Loucy (cell line): ENCODE measurements around the gene TBX15.
"Not testable (repeated sequence)": the region's sequence is repeated elsewhere in the genome, so short reads cannot be mapped to it uniquely, and the experiment has no call there.

ENCODE experiments used
- H2AFZ ChIP-seq: fragments of 200-600 bp; sonication (generic); 2 replicates; pipeline ENCODE4 v1.6.0; 2016; ENCODE audit warnings: antibody characterized with exemption, mild to moderate bottlenecking, low read length, moderate library complexity
- H3F3A ChIP-seq: fragments of 200-600 bp; 2 replicates; pipeline ENCODE4 v1.6.0; 2016; ENCODE audit warnings: antibody characterized with exemption, low read depth, mild to moderate bottlenecking
- H3K27me3 ChIP-seq: fragments of 200-600 bp; sonication (generic); 2 replicates; pipeline ENCODE4 v1.6.1; 2014; ENCODE audit warnings: low read length, mild to moderate bottlenecking; ENCODE audit not compliant: insufficient read depth, poor library complexity, severe bottlenecking
- H3K36me3 ChIP-seq: fragments of 200-600 bp; sonication (generic); 2 replicates; pipeline ENCODE4 v1.6.1; 2016; ENCODE audit warnings: low read length; ENCODE audit not compliant: insufficient read depth
- H3K4me1 ChIP-seq: fragments of 200-600 bp; sonication (generic); 2 replicates; pipeline ENCODE4 v1.5.1; 2014; ENCODE audit warnings: low read length, mild to moderate bottlenecking; ENCODE audit not compliant: insufficient read depth, poor library complexity, severe bottlenecking
- H3K4me2 ChIP-seq: fragments of 200-600 bp; sonication (generic); 2 replicates; pipeline ENCODE4 v1.6.0; 2014; ENCODE audit warnings: antibody characterized with exemption, low read length, low read depth, mild to moderate bottlenecking; ENCODE audit not compliant: poor library complexity, severe bottlenecking
- H3K4me3 ChIP-seq: fragments of 200-600 bp; sonication (generic); 2 replicates; pipeline ENCODE4 v1.5.1; 2014; ENCODE audit warnings: low read length, mild to moderate bottlenecking, mixed read lengths; ENCODE audit not compliant: poor library complexity, severe bottlenecking
- H3K79me2 ChIP-seq: fragments of 200-600 bp; sonication (generic); 2 replicates; pipeline ENCODE4 v1.6.1; 2014; ENCODE audit warnings: low read length; ENCODE audit not compliant: insufficient read depth
- H3K9ac ChIP-seq: fragments of 200-600 bp; sonication (generic); 2 replicates; pipeline ENCODE4 v1.6.0; 2014; ENCODE audit warnings: mild to moderate bottlenecking, low read depth, low read length, moderate library complexity; ENCODE audit not compliant: poor library complexity, severe bottlenecking
- H3K9me2 ChIP-seq: fragments of 200-600 bp; sonication (generic); replicated peaks from 2 replicates; pipeline ENCODE4 v1.6.1; 2016; ENCODE audit warnings: low read depth, low read length, mixed read lengths
- H3K9me3 ChIP-seq: fragments of 200-600 bp; sonication (generic); 2 replicates; pipeline ENCODE4 v1.6.1; 2014; ENCODE audit warnings: mild to moderate bottlenecking, antibody characterized with exemption, low read length, low read depth; ENCODE audit not compliant: insufficient read depth
- H4K20me1 ChIP-seq: fragments of 200-600 bp; sonication (generic); 2 replicates; pipeline ENCODE4 v1.6.0; 2014; ENCODE audit warnings: antibody characterized with exemption, low read length, mild to moderate bottlenecking; ENCODE audit not compliant: insufficient read depth, poor library complexity, severe bottlenecking
- EZH2phosphoT487 ChIP-seq: fragments of 200-600 bp; IDR thresholded peaks from 2 replicates; pipeline ENCODE4 v1.6.1; 2018; ENCODE audit warnings: antibody characterized with exemption, mild to moderate bottlenecking, moderate library complexity, borderline replicate concordance
- TF ChIP-seq, protein P1 (sequence below): fragments of 200-600 bp; sonication (generic); conservative IDR thresholded peaks from 2 replicates; pipeline ENCODE4 v1.5.1; 2014; ENCODE audit warnings: mild to moderate bottlenecking, antibody characterized with exemption, low read length

TBX15 gene

GRCh38 chr1:118918940-118919259 is 69.2 kb downstream of the TBX15 start:
- Histone ChIP-seq H3K27me3 (no peaks in the 10 kb centered on the region), H2AFZ (no peak overlapping the region), H3K9me3 (no peaks in the 10 kb centered on the region), H3F3A (no peaks in the 10 kb centered on the region), H3K4me1 (no peaks in the 10 kb centered on the region), H3K9ac (no peak overlapping the region), H3K36me3 (no peaks in the 10 kb centered on the region), H3K4me3 (no peak overlapping the region), H3K9me2 (no peaks in the 10 kb centered on the region; the same call in 1 of the 2 replicates), H3K4me2 (no peak overlapping the region), H4K20me1 (no peaks in the 10 kb centered on the region), H3K79me2 (no peaks in the 10 kb centered on the region)
- TF ChIP-seq EZH2phosphoT487 = no peak
- TF ChIP-seq, protein P1, sequence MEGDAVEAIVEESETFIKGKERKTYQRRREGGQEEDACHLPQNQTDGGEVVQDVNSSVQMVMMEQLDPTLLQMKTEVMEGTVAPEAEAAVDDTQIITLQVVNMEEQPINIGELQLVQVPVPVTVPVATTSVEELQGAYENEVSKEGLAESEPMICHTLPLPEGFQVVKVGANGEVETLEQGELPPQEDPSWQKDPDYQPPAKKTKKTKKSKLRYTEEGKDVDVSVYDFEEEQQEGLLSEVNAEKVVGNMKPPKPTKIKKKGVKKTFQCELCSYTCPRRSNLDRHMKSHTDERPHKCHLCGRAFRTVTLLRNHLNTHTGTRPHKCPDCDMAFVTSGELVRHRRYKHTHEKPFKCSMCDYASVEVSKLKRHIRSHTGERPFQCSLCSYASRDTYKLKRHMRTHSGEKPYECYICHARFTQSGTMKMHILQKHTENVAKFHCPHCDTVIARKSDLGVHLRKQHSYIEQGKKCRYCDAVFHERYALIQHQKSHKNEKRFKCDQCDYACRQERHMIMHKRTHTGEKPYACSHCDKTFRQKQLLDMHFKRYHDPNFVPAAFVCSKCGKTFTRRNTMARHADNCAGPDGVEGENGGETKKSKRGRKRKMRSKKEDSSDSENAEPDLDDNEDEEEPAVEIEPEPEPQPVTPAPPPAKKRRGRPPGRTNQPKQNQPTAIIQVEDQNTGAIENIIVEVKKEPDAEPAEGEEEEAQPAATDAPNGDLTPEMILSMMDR = no peak

DNA sequence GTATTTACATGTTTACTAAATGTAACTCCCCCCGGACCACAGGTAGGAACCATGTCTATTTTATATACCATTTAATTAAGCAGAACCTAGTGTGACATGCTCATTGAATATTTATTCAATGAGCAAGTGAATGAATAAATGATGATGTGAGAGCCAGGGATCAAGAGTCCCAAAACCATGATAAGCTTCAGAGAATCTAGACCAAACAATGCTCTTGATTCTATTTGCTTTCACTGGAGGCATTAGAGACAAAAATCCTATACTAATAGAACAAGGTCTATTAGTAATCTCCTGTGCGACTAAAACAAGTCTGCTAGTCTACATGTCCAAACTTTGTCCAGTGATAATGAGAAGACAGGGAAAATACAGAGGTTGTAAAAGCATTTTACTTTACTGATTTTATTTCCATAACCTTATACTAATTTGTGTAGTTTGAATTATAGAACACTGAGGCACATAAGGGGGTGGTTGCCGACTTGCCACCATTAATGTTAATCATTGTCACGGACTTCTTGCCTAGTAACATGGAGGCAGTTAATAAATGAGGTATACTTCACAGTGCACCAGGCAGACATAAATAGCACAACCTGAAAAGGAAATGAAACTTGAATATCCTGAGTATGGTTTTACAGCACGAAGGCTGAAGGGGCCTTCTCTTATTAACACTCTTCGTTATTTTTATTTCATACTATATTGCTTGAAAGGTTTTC is 69.8 kb downstream of the TBX15 start:
- Histone ChIP-seq H3K4me1 (no peaks in the 10 kb centered on the region), H3K4me2 (no peak overlapping the region), H3K9me3 (no peaks in the 10 kb centered on the region), H3F3A (no peaks in the 10 kb centered on the region), H2AFZ (no peak overlapping the region), H3K4me3 (no peak overlapping the region), H4K20me1 (no peaks in the 10 kb centered on the region), H3K27me3 (no peaks in the 10 kb centered on the region), H3K79me2 (no peaks in the 10 kb centered on the region), H3K9me2 (no peaks in the 10 kb centered on the region; the same call in 1 of the 2 replicates), H3K9ac (no peak overlapping the region), H3K36me3 (no peaks in the 10 kb centered on the region)
- TF ChIP-seq, protein P1 = no peak
- TF ChIP-seq EZH2phosphoT487 = no peak

DNA sequence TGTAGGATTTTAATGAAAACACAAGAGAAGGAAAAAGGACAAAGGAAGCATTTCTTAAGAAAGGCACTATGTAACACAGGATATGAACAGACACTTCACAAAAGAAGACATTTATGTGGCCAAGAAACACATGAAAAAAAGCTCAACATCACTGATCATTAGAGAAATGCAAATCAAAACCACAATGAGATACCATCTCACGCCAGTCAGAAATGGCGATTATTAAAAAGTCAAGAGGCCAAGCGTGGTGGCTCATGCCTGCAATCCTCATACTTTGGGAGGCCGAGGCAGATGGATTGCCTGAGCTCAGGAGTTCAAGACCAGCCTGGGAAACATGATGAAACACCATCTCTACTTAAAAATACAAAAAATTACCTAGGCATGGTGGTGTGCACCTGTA is 71.8 kb downstream of the TBX15 start:
- not testable (repeated sequence) for H3K9me2 ChIP-seq, H4K20me1 ChIP-seq, H3K4me2 ChIP-seq, H3K9ac ChIP-seq, H3K27me3 ChIP-seq, H2AFZ ChIP-seq, H3K36me3 ChIP-seq, H3K9me3 ChIP-seq, H3K79me2 ChIP-seq, H3K4me3 ChIP-seq, H3K4me1 ChIP-seq, H3F3A ChIP-seq
